Measurements from ENCODE around the gene PLD6.

Gene PLD6

GRCh38 chr17:17154981-17155380 is 51.2 kb downstream of the PLD6 start:
- no peak for DNase-seq

GRCh38 chr17:17154556-17154955 is 51.6 kb downstream of the PLD6 start:
- no peak for DNase-seq

GRCh38 chr17:17153709-17154108 is 52.4 kb downstream of the PLD6 start:
- DNase-seq: no peak

GRCh38 chr17:17153071-17153470 is 53.1 kb downstream of the PLD6 start:
- DNase-seq: no peak

- no peak for DNase-seq
These were observed 53.7 kb downstream of the PLD6 start for GRCh38 chr17:17152385-17152784.

GRCh38 chr17:17151962-17152361 is 54.2 kb downstream of the PLD6 start:
- no peak for DNase-seq

- no peak for DNase-seq
These were observed 54.6 kb downstream of the PLD6 start for GRCh38 chr17:17151541-17151940.

- DNase-seq: no peak
These were observed 55.1 kb downstream of the PLD6 start for GRCh38 chr17:17151055-17151454.
